OCI-LY1 (cell line): ENCODE data around the gene GDF10.

Experiments
- EZH2 ChIP-seq: fragments of 200-600 bp; sonication (generic), shearing (Covaris generic); IDR thresholded peaks from 2 replicates; pipeline ENCODE4 v1.8.0; 2017; ENCODE audit warnings: borderline replicate concordance, mixed run types, mild to moderate bottlenecking, antibody characterized with exemption, low read length, moderate library complexity, mixed read lengths
- TF ChIP-seq, protein P1 (sequence below): fragments of 200-600 bp; sonication (generic), shearing (Covaris generic); IDR thresholded peaks from 2 replicates; pipeline ENCODE4 v1.5.1; 2017; ENCODE audit warnings: mild to moderate bottlenecking, antibody characterized with exemption, low read length, moderate library complexity, mixed read lengths

GRCh38 chr10:47326927-47327330, 26.9 kb downstream of the GDF10 start:
- TF ChIP-seq, protein P1, sequence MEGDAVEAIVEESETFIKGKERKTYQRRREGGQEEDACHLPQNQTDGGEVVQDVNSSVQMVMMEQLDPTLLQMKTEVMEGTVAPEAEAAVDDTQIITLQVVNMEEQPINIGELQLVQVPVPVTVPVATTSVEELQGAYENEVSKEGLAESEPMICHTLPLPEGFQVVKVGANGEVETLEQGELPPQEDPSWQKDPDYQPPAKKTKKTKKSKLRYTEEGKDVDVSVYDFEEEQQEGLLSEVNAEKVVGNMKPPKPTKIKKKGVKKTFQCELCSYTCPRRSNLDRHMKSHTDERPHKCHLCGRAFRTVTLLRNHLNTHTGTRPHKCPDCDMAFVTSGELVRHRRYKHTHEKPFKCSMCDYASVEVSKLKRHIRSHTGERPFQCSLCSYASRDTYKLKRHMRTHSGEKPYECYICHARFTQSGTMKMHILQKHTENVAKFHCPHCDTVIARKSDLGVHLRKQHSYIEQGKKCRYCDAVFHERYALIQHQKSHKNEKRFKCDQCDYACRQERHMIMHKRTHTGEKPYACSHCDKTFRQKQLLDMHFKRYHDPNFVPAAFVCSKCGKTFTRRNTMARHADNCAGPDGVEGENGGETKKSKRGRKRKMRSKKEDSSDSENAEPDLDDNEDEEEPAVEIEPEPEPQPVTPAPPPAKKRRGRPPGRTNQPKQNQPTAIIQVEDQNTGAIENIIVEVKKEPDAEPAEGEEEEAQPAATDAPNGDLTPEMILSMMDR, result no peak
- no peak for TF ChIP-seq EZH2
